ENCODE measurements around the gene GALNT18. TPM values are rescaled to one million over a fixed set of nuclear protein-coding genes. Genes with fewer than 3 reads are reported as not detected.

The GALNT18 gene
- total RNA-seq, 1 donor from 2014 or later = not detected

DNA sequence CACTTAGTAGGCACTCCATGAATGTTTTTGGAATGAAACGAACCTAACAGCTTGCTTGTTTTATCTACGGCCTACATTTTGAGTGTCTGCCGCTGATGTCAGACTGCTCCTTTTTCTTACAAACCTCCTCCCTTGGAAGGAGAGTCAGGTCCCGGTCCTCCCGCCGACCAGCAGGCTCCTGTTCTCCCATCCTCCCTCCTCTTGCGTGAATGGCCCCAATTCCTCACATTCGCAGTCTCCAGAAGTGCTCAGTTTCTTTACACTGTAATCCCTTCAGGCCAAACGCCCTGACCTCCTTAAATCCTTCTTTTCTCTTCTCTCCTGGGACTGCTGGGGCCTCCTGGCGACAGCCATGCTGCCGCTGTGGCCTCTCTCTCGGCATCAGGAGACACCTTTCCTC is 186.2 kb downstream of the GALNT18 start:
- H3K27me3 Mint-ChIP-seq = peaks cover 5% of the 10 kb centered on the region
- DNase-seq = no peak
- H3K4me1 Mint-ChIP-seq = no peaks in the 10 kb centered on the region
- intact Hi-C loops (cut with micrococcal nuclease) = no loop called here
- CTCF ChIA-PET = no interaction called here
- no peak for TF ChIP-seq CTCF (IDR thresholded peaks at IDR 0.05)
- POLR2A ChIA-PET = no interaction called here
- no peak overlapping the region for H3K4me3 Mint-ChIP-seq
- no peak for ATAC-seq (ENCODE audit: low read depth)
- no peaks in the 10 kb centered on the region for H3K9me3 Mint-ChIP-seq
- H3K27ac Mint-ChIP-seq = no peak overlapping the region
- no peaks in the 10 kb centered on the region for H3K36me3 Mint-ChIP-seq (ENCODE audit: low read depth)

GRCh38 chr11:11433960-11434359 is 187.8 kb downstream of the GALNT18 start:
- DNase-seq (no peak), ATAC-seq (ENCODE audit: low read depth) (no peak)
- H3K4me3 Mint-ChIP-seq = no peak overlapping the region
- H3K36me3 Mint-ChIP-seq (ENCODE audit: low read depth) = no peaks in the 10 kb centered on the region
- no peak overlapping the region for H3K27ac Mint-ChIP-seq
- intact Hi-C loops (cut with micrococcal nuclease) = no loop called here
- ChIA-PET CTCF (no interaction called here), POLR2A (interaction anchor here (0.7 kb wide), 1 partner anchor 246 kb away, joined by 3 read pairs; no protein-coding TSS in a partner anchor)
- no peak for TF ChIP-seq CTCF (IDR thresholded peaks at IDR 0.05)
- H3K27me3 Mint-ChIP-seq = peaks cover 5% of the 10 kb centered on the region
- no peaks in the 10 kb centered on the region for H3K4me1 Mint-ChIP-seq
- no peaks in the 10 kb centered on the region for H3K9me3 Mint-ChIP-seq

GRCh38 chr11:11432621-11433319 is 189.0 kb downstream of the GALNT18 start:
- Mint-ChIP-seq H3K4me3 (no peak overlapping the region), H3K4me1 (no peaks in the 10 kb centered on the region), H3K9me3 (no peaks in the 10 kb centered on the region), H3K27ac (no peak overlapping the region), H3K36me3 (ENCODE audit: low read depth) (no peaks in the 10 kb centered on the region), H3K27me3 (peaks cover 4% of the 10 kb centered on the region)
- TF ChIP-seq CTCF (IDR thresholded peaks at IDR 0.05) = no peak
- DNase-seq = no peak
- intact Hi-C loops (cut with micrococcal nuclease) = no loop called here
- CTCF ChIA-PET = no interaction called here
- ATAC-seq (ENCODE audit: low read depth) = no peak
- POLR2A ChIA-PET = no interaction called here

GRCh38 chr11:11430431-11430830 is 191.4 kb downstream of the GALNT18 start:
- intact Hi-C loops (cut with micrococcal nuclease) = no loop called here
- Mint-ChIP-seq H3K27me3 (peaks cover 4% of the 10 kb centered on the region), H3K9me3 (no peaks in the 10 kb centered on the region), H3K36me3 (ENCODE audit: low read depth) (no peaks in the 10 kb centered on the region), H3K4me1 (no peaks in the 10 kb centered on the region), H3K27ac (no peak overlapping the region), H3K4me3 (no peak overlapping the region)
- no peak for TF ChIP-seq CTCF (IDR thresholded peaks at IDR 0.05)
- ATAC-seq (ENCODE audit: low read depth) (no peak), DNase-seq (no peak)
- POLR2A ChIA-PET = no interaction called here
- CTCF ChIA-PET = no interaction called here

DNA sequence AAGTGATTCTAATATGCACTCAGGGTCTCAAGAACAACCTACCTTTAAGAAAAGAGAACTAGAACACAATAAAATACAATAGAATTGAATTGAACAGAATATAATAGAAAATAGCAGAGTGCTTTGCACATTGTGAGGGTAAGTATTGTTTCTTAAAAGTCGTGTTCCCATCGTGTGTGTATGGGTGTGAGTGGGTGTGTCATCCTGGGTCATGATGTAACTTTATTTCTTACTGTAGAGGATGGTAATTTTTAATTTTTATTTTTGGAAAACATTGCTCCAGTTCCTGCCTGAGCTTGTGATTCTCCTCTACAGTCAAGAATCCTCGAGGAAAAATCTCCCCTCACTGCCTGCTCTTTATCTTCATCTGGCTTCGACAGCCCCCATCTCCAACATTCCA is 193.1 kb downstream of the GALNT18 start:
- CTCF ChIA-PET = no interaction called here
- Mint-ChIP-seq H3K27ac (no peak overlapping the region), H3K4me3 (no peak overlapping the region), H3K36me3 (ENCODE audit: low read depth) (no peaks in the 10 kb centered on the region), H3K4me1 (no peaks in the 10 kb centered on the region), H3K27me3 (no peaks in the 10 kb centered on the region), H3K9me3 (no peaks in the 10 kb centered on the region)
- DNase-seq (no peak), ATAC-seq (ENCODE audit: low read depth) (no peak)
- TF ChIP-seq CTCF (IDR thresholded peaks at IDR 0.05) = no peak
- intact Hi-C loops (cut with micrococcal nuclease) = no loop called here
- POLR2A ChIA-PET = no interaction called here

All from activated B cell treated with CpG ODN at 0.5 μM for 24 hours (primary cell).